Pericardium fibroblast (primary cell): Measurements from ENCODE around the gene TP53BP2. TPM values are rescaled to one million over a fixed set of nuclear protein-coding genes. Genes with fewer than 3 reads are reported as not detected.

Source experiments
- total RNA-seq: library from RNA; depleted of rRNA; stranded (reverse); fragments of >200 nt; gene quantifications from 2 replicates; pipeline ENCODE4 v1.2.3, GENCODE V29; 2015

Gene TP53BP2
- 12.1 and 17.9 TPM in 2 replicates for total RNA-seq

GRCh38 chr1:223845810-223846682 is at the start of gene TP53BP2:
TSS of gene TP53BP2 (minus strand) at chr1:223845947. CDS start at chr1:223845680, 267 bp downstream.

Other genes starting within 250 kb of the TP53BP2 start
- gene CAPN8, start 180.2 kb downstream of the TP53BP2 start, total RNA-seq: not detected in 2 replicates
- gene CAPN2, start 133.4 kb downstream of the TP53BP2 start, total RNA-seq: 102 and 132 TPM in 2 replicates